ENCODE results near the gene ZNF121.

ZNF121 gene

GRCh38 chr19:9538183-9539058 is 45.9 kb downstream of the ZNF121 start, which contains the start of gene ZNF426:
TSS of gene ZNF426 (minus strand) at chr19:9538645. CDS start at chr19:9536232, 2,413 bp downstream.
- peak; percentile 78 for DNase-seq (ENCODE audit: low spot score)

DNA sequence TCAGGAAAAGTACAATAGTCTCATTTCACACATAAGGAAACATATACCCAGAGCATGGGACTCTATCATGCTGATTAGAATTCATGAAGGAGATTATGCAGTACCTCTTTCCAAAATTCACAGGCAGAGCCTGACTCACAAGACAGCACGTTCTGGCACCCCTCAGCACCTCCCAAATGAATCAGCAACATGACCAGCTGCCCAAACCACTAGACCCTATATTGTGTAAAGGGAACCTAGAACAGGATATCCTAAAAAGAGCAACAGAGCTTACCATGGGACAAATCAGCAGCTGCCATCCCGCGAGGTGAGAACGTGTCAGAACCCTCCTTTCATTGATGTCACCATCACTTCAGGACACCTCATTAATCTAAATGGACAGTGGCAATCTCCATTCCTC is 48.4 kb downstream of the ZNF121 start:
- DNase-seq (ENCODE audit: low spot score), result no peak

DNA sequence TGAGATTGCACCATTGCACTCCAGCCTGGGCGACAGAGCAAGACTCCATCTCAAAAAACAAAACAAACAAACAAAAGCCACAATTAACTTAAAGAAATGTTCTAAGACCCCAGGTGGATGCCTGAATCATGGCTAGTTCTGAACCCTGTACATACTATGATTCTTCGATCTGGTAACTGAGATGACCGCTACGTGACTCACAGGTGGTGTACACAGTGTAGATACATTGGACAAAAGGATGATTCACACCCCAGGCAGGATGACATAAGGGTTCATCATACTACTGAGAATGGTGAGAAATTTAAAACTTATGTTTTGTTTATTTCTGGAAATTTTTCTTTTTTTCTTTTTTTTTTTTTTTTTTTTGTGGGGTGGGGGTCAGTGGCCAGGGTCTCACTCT is 52.4 kb downstream of the ZNF121 start:
- no peak for DNase-seq (ENCODE audit: low spot score)

DNA sequence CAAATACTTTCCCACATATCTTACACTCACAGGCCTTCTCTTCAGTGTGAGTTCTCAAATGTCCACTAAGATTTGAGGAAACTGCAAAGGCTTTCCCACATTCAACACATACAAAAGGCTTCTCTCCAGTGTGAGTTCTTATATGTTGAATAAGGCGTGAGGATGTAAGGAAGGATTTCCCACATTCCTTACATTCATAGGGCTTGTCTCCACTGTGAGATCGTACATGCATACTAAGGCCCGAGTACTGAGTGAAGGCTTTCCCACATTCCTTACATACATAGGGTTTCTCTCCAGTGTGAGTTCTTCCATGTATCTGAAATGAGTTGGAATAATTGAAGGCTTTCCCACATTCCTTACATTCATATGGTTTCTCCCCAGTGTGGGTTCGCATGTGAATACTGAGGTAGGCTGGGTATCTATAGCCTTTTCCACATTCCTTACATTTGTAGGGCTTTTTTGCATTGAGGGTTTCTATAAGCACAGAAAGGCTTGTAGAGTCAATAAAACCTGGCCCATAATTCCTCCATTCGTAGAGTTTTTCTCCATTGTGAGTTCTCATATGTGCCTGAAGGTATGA is 55.5 kb downstream of the ZNF121 start:
- DNase-seq (ENCODE audit: low spot score), result no peak

- DNase-seq (ENCODE audit: low spot score), result no peak
Observed at GRCh38 chr19:9523885-9524474, 60.3 kb downstream of the ZNF121 start.

Data from COLO829 (cell line).